OCI-LY7 (cell line): Measurements from ENCODE around the gene MLST8. TPM values are rescaled to one million over a fixed set of nuclear protein-coding genes. Genes with fewer than 3 reads are reported as not detected.

Source experiments
- BruUV-seq: library from RNA; stranded (reverse); fragments of 400-500 nt; replicated peaks from 2 replicates; lab custom pipeline; 2021; lab: Mats Ljungman, UMichigan
- CTCF ChIA-PET: fragments of 300-600 bp; sonication (Branson Sonifier 250); formaldehyde crosslinking; loops from one replicate; lab custom pipeline; 2022; ENCODE audit warnings: antibody characterized with exemption; ENCODE audit not compliant: unreplicated experiment; lab: Charles Lee
- POLR2A ChIA-PET: fragments of 300-600 bp; sonication (Branson Sonifier 250); formaldehyde crosslinking; loops from one replicate; lab custom pipeline; 2022; ENCODE audit warnings: antibody characterized with exemption; lab: Charles Lee
- DNase-seq: peaks from one replicate; pipeline ENCODE4 v3.0.0-alpha.2; 2015; ENCODE audit warnings: low spot score
- H2AFZ ChIP-seq: fragments of 200-600 bp; sonication (generic), shearing (Covaris generic); 2 replicates; pipeline ENCODE4 v1.6.1; 2014; ENCODE audit warnings: mild to moderate bottlenecking, antibody characterized with exemption, low read length, moderate library complexity
- H3K27ac ChIP-seq: fragments of 200-600 bp; sonication (generic); 2 replicates; pipeline ENCODE4 v1.5.1; 2014; ENCODE audit warnings: mixed run types, low read depth, mild to moderate bottlenecking, moderate library complexity, low read length, inconsistent platforms; ENCODE audit not compliant: poor library complexity, severe bottlenecking
- H3K36me3 ChIP-seq: fragments of 200-600 bp; sonication (generic); 2 replicates; pipeline ENCODE4 v1.6.1; 2014; ENCODE audit warnings: mild to moderate bottlenecking, antibody characterized with exemption, low read length, moderate library complexity, mixed read lengths; ENCODE audit not compliant: insufficient read depth
- H3K4me1 ChIP-seq: fragments of 200-600 bp; sonication (generic); 2 replicates; pipeline ENCODE4 v1.5.1; 2014; ENCODE audit warnings: mild to moderate bottlenecking, low read length; ENCODE audit not compliant: insufficient read depth, poor library complexity, severe bottlenecking
- H3K4me2 ChIP-seq: fragments of 200-600 bp; sonication (generic); 2 replicates; pipeline ENCODE4 v1.6.1; 2014; ENCODE audit warnings: mild to moderate bottlenecking, low read length
- H3K4me3 ChIP-seq: fragments of 200-600 bp; sonication (generic); 2 replicates; pipeline ENCODE4 v1.5.1; 2014; ENCODE audit warnings: mild to moderate bottlenecking, low read depth, low read length; ENCODE audit not compliant: poor library complexity, severe bottlenecking
- H3K79me2 ChIP-seq: fragments of 200-600 bp; sonication (generic); 2 replicates; pipeline ENCODE4 v1.6.1; 2016; ENCODE audit warnings: low read depth, mild to moderate bottlenecking, low read length, moderate library complexity, mixed read lengths; ENCODE audit not compliant: insufficient read depth
- H3K9me2 ChIP-seq: fragments of 200-600 bp; sonication (generic); 2 replicates; pipeline ENCODE4 v1.6.1; 2016; ENCODE audit warnings: mild to moderate bottlenecking, low read length, mixed read lengths; ENCODE audit not compliant: insufficient read depth
- H3K9me3 ChIP-seq: fragments of 200-600 bp; sonication (generic); 2 replicates; pipeline ENCODE4 v1.6.1; 2014; ENCODE audit warnings: mild to moderate bottlenecking, mixed run types, low read length, mixed read lengths
- H4K20me1 ChIP-seq: fragments of 200-600 bp; sonication (generic); 2 replicates; pipeline ENCODE4 v1.6.1; 2014; ENCODE audit warnings: mild to moderate bottlenecking, antibody characterized with exemption, low read length, moderate library complexity, mixed read lengths; ENCODE audit not compliant: insufficient read depth
- EZH2phosphoT487 ChIP-seq: fragments of 200-600 bp; sonication (generic); IDR thresholded peaks from 2 replicates; pipeline ENCODE4 v1.6.1; 2018; ENCODE audit warnings: low read depth, borderline replicate concordance, mild to moderate bottlenecking, mixed run types, antibody characterized with exemption, low read length, moderate library complexity, mixed read lengths
- intact Hi-C: fragments of 100-400 bp; cut with micrococcal nuclease; formaldehyde crosslinking; loops from one replicate; pipeline ENCODE4 v1.10.0; 2022; ENCODE audit not compliant: unreplicated experiment
- total RNA-seq, 2 experiments: library from RNA; depleted of rRNA in 1 of 2; stranded (reverse); fragments of >200 nt in 1 of 2; shearing (Covaris generic) in 1 of 2; gene quantifications; 2 replicates each; pipeline ENCODE4 v1.2.3, GENCODE V29; 2014 to 2022
- TF ChIP-seq, protein P1 (sequence below): fragments of 200-600 bp; sonication (generic); conservative IDR thresholded peaks from 2 replicates; pipeline ENCODE4 v1.5.1; 2014; ENCODE audit warnings: mild to moderate bottlenecking, antibody characterized with exemption, low read length, moderate library complexity, mixed read lengths

Gene MLST8
- total RNA-seq, 2 experiments from 2014 or later: 65.4 to 71.3 TPM

DNA sequence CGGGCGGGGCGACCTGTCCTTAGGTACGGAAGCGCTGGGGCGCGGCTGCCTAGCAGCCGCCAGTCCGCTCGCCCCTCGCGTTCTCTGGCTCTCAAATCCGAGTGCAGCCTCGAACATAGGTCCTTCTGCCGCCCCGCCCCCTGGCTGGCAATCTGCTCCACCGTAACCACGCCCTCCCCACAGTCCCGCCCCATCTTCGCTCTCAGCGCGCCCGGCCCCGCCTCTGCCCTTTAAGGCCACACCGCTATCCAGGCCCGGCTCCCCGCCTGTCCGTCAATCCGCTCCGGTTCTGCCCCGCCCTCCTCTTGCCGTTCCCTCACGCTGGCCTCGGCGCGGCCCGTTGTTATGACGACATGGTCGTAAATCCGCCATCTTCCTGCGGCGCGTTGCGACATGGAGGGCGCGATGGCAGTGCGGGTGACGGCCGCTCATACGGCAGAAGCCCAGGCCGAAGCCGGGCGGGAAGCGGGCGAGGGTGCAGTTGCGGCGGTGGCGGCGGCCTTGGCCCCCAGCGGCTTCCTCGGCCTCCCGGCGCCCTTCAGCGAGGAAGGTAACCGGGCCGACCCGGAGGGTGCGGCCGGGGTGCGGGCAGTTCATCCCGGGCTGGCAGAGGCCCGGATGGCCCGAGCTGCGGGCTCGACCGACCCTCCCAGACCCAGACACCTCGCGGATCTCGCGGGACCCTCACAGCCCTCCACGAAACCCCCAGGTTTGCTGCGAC, 18.1 kb downstream of the MLST8 start, which contains the start of gene E4F1:
TSS of gene E4F1 (plus strand) at position 371 of the 721 bp plus-strand sequence. CDS start at position 394, 23 bp downstream.
- Histone ChIP-seq H3K4me2 (peak within 1 kb of the TSS; percentile 84), H3K9me3 (no peaks in the 10 kb centered on the region), H3K27ac (peak within 1 kb of the TSS; percentile 65), H3K4me3 (peak within 1 kb of the TSS; percentile 94), H3K36me3 (peaks cover 16% of the 10 kb centered on the region), H3K9me2 (no peaks in the 10 kb centered on the region), H4K20me1 (0 out of 2 replicates have a peak, but pooled peaks cover 3% of the 10 kb centered on the region), H3K4me1 (peaks cover 10% of the 10 kb centered on the region), H3K79me2 (peaks cover 32% of the 10 kb centered on the region), H2AFZ (peak within 1 kb of the TSS; percentile 58; the same call in 1 of the 2 replicates)
- POLR2A ChIA-PET: no interaction called here
- DNase-seq: peak; percentile 99
- no TSS peak for BruUV-seq
- CTCF ChIA-PET: no interaction called here
- intact Hi-C loops: loop anchor here (1.0 to 5.0 kb wide), 4 partner anchors 8 to 71 kb away; partner anchors contain the start of genes ECI1 and MLST8
- no peak for TF ChIP-seq EZH2phosphoT487
- TF ChIP-seq, protein P1, sequence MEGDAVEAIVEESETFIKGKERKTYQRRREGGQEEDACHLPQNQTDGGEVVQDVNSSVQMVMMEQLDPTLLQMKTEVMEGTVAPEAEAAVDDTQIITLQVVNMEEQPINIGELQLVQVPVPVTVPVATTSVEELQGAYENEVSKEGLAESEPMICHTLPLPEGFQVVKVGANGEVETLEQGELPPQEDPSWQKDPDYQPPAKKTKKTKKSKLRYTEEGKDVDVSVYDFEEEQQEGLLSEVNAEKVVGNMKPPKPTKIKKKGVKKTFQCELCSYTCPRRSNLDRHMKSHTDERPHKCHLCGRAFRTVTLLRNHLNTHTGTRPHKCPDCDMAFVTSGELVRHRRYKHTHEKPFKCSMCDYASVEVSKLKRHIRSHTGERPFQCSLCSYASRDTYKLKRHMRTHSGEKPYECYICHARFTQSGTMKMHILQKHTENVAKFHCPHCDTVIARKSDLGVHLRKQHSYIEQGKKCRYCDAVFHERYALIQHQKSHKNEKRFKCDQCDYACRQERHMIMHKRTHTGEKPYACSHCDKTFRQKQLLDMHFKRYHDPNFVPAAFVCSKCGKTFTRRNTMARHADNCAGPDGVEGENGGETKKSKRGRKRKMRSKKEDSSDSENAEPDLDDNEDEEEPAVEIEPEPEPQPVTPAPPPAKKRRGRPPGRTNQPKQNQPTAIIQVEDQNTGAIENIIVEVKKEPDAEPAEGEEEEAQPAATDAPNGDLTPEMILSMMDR: no peak

GRCh38 chr16:2223942-2224486, 18.8 kb downstream of the MLST8 start:
- peaks cover 22% of the 10 kb centered on the region for H3K36me3 ChIP-seq
- 0 out of 2 replicates have a peak, but pooled peaks cover 3% of the 10 kb centered on the region for H4K20me1 ChIP-seq
- H2AFZ ChIP-seq: peak overlapping the region; percentile 58; the same call in 1 of the 2 replicates
- H3K4me3 ChIP-seq: peak overlapping the region; percentile 94
- POLR2A ChIA-PET: no interaction called here
- H3K27ac ChIP-seq: peak overlapping the region; percentile 65
- no peaks in the 10 kb centered on the region for H3K9me2 ChIP-seq
- peaks cover 10% of the 10 kb centered on the region for H3K4me1 ChIP-seq
- peak; percentile 57 for DNase-seq
- H3K9me3 ChIP-seq: no peaks in the 10 kb centered on the region
- TF ChIP-seq, protein P1: peak; percentile 20; the same call in 1 of the 2 replicates
- TF ChIP-seq EZH2phosphoT487: no peak
- intact Hi-C loops: loop anchor here (1.0 to 5.0 kb wide), 4 partner anchors 9 to 72 kb away; partner anchors contain the start of genes ECI1 and MLST8
- BruUV-seq: TSS peak; percentile 66
- CTCF ChIA-PET: no interaction called here
- peak overlapping the region; percentile 84 for H3K4me2 ChIP-seq
- H3K79me2 ChIP-seq: peaks cover 32% of the 10 kb centered on the region
